ENCODE measurements around the gene SNX5.
"Not testable (repeated sequence)": the region's sequence is repeated elsewhere in the genome, so short reads cannot be mapped to it uniquely, and the experiment has no call there.

SNX5 gene

GRCh38 chr20:17961587-17961940 is 7.0 kb downstream of the SNX5 start:
- Mint-ChIP-seq H3K4me3 (no peak overlapping the region), H3K36me3 (ENCODE audit: low read depth) (peaks cover 78% of the 10 kb centered on the region), H3K4me1 (peaks cover 76% of the 10 kb centered on the region), H3K9me3 (peaks cover 4% of the 10 kb centered on the region), H3K27ac (peak overlapping the region; percentile 81), H3K27me3 (ENCODE audit: low read depth, poor library complexity) (no peaks in the 10 kb centered on the region)
- TF ChIP-seq, protein P1, sequence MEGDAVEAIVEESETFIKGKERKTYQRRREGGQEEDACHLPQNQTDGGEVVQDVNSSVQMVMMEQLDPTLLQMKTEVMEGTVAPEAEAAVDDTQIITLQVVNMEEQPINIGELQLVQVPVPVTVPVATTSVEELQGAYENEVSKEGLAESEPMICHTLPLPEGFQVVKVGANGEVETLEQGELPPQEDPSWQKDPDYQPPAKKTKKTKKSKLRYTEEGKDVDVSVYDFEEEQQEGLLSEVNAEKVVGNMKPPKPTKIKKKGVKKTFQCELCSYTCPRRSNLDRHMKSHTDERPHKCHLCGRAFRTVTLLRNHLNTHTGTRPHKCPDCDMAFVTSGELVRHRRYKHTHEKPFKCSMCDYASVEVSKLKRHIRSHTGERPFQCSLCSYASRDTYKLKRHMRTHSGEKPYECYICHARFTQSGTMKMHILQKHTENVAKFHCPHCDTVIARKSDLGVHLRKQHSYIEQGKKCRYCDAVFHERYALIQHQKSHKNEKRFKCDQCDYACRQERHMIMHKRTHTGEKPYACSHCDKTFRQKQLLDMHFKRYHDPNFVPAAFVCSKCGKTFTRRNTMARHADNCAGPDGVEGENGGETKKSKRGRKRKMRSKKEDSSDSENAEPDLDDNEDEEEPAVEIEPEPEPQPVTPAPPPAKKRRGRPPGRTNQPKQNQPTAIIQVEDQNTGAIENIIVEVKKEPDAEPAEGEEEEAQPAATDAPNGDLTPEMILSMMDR (IDR thresholded peaks at IDR 0.05) = no peak
- DNase-seq = no peak

DNA sequence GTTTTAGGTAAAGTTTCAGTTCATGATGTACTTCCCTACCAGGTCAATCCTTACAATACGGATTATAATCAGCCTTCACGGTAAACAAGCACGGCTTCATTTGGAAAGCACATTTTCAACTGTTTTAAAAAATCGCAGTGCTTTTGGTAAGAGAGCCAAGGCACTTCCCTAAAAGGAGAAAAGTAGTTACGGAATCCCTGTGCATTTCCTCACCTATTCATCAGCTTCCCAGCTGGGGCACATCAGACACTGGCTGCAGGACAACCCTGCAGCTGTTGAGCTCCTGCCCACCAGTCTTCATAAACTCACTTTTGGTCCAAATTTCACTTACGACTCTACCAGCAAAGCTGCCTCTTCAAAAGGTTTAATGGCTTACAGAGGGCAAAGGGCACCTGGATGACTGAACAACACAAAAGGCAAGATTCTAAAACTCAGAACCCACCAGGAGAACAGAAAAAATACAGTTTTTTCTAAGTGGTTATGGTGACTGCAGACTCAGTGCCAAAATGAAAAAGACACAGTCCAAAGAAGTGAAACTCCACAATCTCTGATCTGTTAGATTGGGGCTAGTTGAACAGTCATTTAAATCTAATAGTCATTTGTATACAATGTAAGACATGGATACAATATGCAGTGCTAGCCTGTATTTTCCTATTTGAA is 7.5 kb downstream of the SNX5 start:
- TF ChIP-seq, protein P1 (IDR thresholded peaks at IDR 0.05) = no peak
- H3K36me3 Mint-ChIP-seq (ENCODE audit: low read depth) = peaks cover 82% of the 10 kb centered on the region
- H3K27me3 Mint-ChIP-seq (ENCODE audit: low read depth, poor library complexity) = no peaks in the 10 kb centered on the region
- peaks cover 4% of the 10 kb centered on the region for H3K9me3 Mint-ChIP-seq
- no peak overlapping the region for H3K4me3 Mint-ChIP-seq
- H3K27ac Mint-ChIP-seq = peak overlapping the region; percentile 91
- peaks cover 74% of the 10 kb centered on the region for H3K4me1 Mint-ChIP-seq
- no peak for DNase-seq

DNA sequence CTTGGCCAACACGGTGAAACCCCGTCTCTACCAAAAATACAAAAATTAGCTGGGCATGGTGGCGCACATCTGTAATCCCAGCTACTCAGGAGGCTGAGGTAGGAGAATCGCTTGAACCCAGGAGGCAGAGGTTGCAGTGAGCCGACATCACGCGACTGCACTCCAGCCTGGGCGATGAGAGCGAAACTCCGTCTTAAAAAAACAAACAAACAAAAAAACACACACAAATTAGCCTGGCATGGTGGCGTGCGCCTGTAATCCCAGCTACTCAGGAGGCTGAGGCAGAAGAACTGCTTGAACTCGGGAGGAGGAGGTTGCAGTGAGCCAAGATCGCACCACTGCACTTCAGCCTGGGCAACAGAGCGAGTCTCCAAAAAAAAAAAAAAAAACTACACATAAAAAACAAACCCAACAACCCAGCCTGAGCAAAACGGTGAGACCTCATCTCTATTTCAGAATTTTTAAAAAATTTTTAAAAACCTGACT is 8.2 kb downstream of the SNX5 start:
- Mint-ChIP-seq H3K4me1 (peaks cover 74% of the 10 kb centered on the region), H3K27ac (peak overlapping the region; percentile 80), H3K36me3 (ENCODE audit: low read depth) (peaks cover 88% of the 10 kb centered on the region)
- not testable (repeated sequence) for H3K4me3 Mint-ChIP-seq; H3K9me3 Mint-ChIP-seq; H3K27me3 Mint-ChIP-seq (ENCODE audit: low read depth, poor library complexity); DNase-seq

- TF ChIP-seq, protein P1 (IDR thresholded peaks at IDR 0.05) = no peak
- Mint-ChIP-seq H3K27ac (peak overlapping the region; percentile 80), H3K36me3 (ENCODE audit: low read depth) (peaks cover 92% of the 10 kb centered on the region), H3K4me1 (peaks cover 66% of the 10 kb centered on the region), H3K9me3 (peaks cover 4% of the 10 kb centered on the region), H3K4me3 (no peak overlapping the region), H3K27me3 (ENCODE audit: low read depth, poor library complexity) (no peaks in the 10 kb centered on the region)
- no peak for DNase-seq
These were observed 9.4 kb downstream of the SNX5 start for GRCh38 chr20:17959257-17959627.

DNA sequence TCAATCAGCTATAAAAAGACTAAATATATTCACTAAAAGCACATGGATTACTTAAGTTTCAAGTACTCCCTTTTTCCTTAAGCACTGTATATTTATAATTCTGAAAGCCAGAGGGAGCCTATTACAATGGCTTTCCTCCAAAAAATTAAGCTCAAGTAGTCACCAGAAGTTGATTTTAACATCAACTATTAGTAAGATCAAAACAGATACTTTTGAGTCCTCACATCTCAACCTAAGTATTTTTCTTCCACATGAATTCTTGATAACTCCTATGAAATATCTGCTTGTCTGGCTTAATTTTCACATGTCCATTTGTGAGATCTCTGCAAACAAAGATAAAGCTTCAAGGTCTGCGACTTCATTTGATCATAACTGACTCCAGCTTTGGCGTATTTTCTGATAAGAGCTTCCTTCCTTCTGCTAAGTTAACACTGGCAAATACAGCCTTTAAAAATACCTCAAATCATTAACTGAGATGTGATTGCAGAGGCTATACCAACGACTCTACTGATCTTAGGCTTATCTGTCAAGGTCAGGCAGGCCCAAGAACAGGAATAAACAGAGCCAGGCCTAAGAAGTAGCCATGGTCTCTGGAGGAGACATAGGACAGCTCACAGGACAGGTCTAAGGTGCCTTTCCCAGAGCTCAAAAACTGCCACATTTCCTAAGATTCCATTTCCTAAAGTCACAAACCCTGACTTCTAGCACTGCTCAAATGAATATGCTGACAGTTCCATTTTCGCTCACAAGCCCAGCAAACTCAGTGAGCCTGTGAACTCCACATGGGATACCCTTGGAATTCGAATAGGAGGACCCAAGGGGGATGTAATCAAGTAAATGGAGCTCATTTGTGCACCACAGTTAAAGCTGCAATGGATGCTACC is 10.0 kb downstream of the SNX5 start:
- H3K9me3 Mint-ChIP-seq = peaks cover 4% of the 10 kb centered on the region
- H3K27ac Mint-ChIP-seq = peak overlapping the region; percentile 90
- H3K36me3 Mint-ChIP-seq (ENCODE audit: low read depth) = peaks cover 93% of the 10 kb centered on the region
- TF ChIP-seq, protein P1 (IDR thresholded peaks at IDR 0.05) = no peak
- H3K4me1 Mint-ChIP-seq = peaks cover 60% of the 10 kb centered on the region
- H3K4me3 Mint-ChIP-seq = no peak overlapping the region
- H3K27me3 Mint-ChIP-seq (ENCODE audit: low read depth, poor library complexity) = no peaks in the 10 kb centered on the region
- DNase-seq = no peak

GRCh38 chr20:17957505-17958363 is 10.9 kb downstream of the SNX5 start:
- no peak for DNase-seq
- Mint-ChIP-seq H3K4me1 (peaks cover 51% of the 10 kb centered on the region), H3K4me3 (no peak overlapping the region), H3K9me3 (no peaks in the 10 kb centered on the region), H3K27ac (peak overlapping the region; percentile 88), H3K27me3 (ENCODE audit: low read depth, poor library complexity) (no peaks in the 10 kb centered on the region), H3K36me3 (ENCODE audit: low read depth) (peaks cover 93% of the 10 kb centered on the region)
- TF ChIP-seq, protein P1 (IDR thresholded peaks at IDR 0.05) = no peak

Data from nephron progenitor cell (in vitro differentiated cells).